Stimulated activated naive CD4-positive, alpha-beta T cell (primary cell): ENCODE results near the gene MDGA2.
"Not testable (repeated sequence)": the region's sequence is repeated elsewhere in the genome, so short reads cannot be mapped to it uniquely, and the experiment has no call there.

Experiments used
- DNase-seq, 6 experiments: peaks; one replicate each; lab custom pipeline; 2025; lab: John Stamatoyannopoulos, UW

The MDGA2 gene

GRCh38 chr14:47328376-47328775, 347.0 kb downstream of the MDGA2 start:
- no peak for DNase-seq

GRCh38 chr14:47327336-47327735, 348.1 kb downstream of the MDGA2 start:
- no peak for DNase-seq

- no peak for DNase-seq
These were observed 352.7 kb downstream of the MDGA2 start for GRCh38 chr14:47322751-47323150.

GRCh38 chr14:47302121-47302520, 373.3 kb downstream of the MDGA2 start:
- no peak for DNase-seq

- DNase-seq = no peak
These were observed 374.6 kb downstream of the MDGA2 start for GRCh38 chr14:47300796-47301195.

- DNase-seq = no peak
These were observed 378.0 kb downstream of the MDGA2 start for GRCh38 chr14:47297374-47297773.

DNA sequence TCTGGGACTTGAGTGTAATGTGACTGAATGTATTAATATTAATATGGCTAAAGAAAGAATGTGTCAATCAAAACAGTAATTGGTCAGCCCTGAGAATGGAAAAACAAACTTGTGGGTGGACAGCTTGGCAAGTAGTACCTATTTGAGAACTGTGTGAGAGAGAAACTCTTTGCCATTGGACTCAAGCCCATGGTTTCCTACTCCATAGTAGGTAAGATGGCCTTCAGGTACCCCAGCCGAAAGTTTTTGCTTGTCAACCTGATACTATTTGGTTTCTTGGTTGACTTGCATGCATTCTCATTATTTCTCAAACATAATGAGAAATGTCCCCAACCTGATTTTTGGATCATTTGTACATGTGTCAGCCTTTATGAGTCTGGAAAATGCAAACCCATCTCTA, 391.1 kb downstream of the MDGA2 start:
- DNase-seq = no peak

DNA sequence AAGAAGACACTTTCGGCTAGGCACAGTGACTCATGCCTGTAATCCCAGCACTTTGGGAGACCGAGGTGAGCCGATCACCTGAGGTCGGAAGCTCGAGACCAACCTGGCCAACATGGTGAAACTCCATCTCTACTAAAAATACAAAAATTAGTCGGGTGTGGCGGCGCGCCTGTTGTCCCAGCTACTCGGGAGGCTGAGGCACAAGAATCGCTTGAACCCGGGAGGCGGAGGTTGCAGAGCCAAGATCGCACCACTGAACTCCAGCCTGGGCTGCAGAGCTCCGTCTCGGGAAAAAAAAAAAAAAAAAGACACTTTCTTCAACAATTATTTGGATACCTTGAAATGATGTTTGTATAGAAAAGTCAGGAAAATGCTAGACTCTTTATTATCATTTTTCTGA, 393.6 kb downstream of the MDGA2 start:
- DNase-seq = not testable (repeated sequence)

DNA sequence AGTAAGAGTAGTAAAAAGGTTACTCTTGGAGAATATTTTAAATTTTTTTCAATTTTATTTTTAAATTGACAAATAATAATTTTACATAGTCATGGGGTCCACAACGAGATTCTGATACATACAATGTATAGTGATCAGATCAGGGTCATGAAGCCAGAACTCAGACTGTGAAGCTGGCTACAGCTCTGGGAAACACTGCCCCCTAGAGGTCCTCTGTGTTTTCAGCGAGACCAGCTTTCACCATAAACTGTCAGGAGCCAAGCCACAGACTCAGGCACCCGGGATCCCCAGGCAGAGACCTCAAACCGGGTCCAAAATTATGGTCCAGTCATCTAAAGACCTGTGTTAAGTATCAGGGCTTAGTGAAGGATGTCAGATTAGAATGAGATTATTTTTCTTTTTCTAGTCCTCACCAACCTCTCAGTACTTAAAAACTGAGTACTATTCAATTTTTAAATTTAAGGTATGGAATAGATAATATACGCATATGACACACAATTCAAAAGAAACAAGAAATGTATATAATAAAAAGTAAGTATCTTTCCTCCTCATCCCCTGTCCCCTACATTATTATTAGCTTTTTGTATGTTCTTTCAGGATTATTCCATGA, 397.1 kb downstream of the MDGA2 start:
- no peak for DNase-seq

DNA sequence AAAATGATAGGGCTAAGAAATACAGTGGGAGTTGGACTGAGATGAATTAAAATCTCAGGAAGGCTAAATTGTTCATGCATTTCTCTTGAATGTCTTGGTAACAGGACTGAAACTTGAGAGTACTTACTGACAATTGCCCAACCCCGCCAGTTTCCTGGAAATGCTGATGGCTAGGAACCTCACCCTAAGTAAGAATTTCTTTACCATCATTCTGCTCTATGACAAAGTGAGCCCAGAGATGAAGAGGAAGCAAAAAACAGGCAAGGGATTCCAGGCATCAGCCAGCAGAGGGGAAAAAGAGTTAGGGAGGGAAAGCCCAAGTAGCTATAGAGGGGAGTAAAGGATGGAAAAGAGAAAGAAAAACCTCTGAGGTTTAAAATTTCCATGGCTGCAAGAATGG, 397.7 kb downstream of the MDGA2 start:
- no peak for DNase-seq

- no peak for DNase-seq
These were observed 398.5 kb downstream of the MDGA2 start for GRCh38 chr14:47276931-47277330.

DNA sequence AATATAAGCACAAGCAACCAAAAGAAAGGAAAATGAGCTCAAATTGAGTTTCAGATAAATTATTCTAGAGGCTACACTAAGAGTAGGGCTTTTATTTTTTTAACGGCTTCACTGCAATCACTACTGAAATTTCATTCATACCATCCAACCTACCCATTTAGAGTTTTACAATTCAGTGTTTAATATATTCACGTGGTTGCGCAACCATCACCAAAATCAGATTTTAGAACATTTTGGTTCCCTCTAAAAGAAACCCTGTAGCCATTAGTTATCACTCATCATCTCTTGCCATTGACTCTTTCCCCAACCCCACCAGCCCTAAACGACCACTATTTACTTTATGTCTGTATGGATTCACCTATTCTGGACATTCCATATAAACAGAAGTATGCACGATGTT, 401.5 kb downstream of the MDGA2 start:
- no peak for DNase-seq

DNA sequence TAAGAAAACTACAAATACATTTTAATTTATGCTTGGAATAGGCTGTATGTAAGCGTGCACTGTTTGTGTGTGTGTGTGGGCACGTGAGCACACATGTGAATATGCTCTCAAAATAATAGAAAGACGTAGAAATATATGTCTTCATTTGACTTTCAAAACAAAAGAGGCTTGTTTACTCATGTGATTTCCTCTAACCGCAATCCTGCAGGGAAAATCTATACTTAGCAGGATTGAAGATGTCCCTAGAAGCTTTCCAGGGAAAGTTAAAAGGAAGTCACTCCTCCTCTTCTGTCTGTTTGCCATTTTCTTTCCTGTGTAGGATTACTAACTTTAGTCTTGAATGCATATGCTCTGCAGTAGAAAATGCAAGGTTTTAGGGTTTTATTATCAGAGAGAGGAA, 404.7 kb downstream of the MDGA2 start:
- DNase-seq = no peak

DNA sequence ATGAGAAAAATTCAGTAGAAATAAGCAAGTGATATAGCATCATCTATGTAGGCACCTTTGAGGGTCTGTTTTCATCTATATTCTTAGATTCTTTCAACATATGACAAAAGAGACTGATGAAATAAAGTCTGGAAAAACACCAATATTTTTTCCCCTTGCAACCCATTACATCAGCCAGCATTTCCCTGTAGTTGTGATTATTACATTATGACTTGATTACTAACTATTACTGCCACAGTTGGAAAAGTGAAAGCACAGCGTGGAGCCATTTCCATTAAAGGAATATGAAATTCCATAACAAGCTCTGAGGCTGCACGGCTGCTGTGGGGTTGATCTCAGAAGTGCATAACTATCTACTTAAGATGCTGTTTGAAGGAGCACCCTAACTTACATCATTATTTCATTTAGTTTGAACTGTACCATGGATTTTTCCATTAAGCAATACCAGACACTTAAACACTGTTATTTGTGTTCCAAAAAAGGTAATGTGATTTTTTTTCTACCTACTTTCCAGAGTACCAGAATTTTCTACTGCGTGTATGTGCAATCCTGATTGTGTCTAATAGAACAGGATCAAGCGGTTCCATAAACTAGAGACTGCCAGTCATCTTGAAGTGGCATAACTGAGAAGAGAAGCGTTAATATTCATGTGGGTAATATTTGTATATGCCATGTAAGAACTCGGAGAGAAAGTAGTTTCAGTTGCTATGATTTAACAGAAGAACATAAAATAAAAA, 405.5 kb downstream of the MDGA2 start:
- no peak for DNase-seq

- DNase-seq = no peak
These were observed 410.6 kb downstream of the MDGA2 start for GRCh38 chr14:47264842-47265241.

DNA sequence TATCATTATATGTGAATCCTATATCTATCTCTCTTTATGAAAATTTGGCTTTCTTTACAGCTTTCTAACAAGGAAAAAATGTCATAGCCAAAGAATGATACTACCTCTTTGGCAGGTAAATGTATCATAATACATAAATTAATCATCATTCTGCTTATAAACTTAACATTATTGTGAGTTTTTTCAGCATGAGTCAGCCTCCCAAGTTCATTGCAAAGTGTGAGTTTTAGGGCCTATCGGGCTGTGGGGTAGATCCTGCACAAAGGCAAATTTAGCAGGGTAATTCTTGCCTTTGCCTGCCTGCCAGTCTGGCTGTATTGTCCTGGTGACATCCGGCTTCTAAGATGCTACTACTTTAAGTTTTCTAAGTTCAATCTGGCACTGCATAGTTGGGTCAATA, 412.6 kb downstream of the MDGA2 start:
- DNase-seq = no peak

GRCh38 chr14:47261350-47261749, 414.1 kb downstream of the MDGA2 start:
- no peak for DNase-seq

DNA sequence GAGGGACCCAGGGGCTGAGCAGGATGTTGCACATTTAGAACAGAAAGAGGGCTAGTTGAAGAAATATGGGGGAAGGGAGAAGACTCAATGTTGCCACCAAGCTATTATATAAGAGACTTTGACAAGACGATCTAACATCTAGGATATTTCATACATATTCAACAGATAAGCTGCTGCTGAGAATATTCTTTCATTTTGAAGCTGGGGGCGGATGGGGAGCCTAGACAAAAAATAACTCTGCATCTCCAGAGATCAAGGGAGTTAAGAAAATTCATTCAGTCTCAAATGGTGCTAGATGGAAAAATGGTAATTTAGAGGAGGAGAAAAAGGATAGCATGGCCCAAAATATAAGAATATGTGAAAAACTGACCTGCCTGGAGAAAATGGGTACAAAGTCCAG, 415.6 kb downstream of the MDGA2 start:
- DNase-seq = no peak

DNA sequence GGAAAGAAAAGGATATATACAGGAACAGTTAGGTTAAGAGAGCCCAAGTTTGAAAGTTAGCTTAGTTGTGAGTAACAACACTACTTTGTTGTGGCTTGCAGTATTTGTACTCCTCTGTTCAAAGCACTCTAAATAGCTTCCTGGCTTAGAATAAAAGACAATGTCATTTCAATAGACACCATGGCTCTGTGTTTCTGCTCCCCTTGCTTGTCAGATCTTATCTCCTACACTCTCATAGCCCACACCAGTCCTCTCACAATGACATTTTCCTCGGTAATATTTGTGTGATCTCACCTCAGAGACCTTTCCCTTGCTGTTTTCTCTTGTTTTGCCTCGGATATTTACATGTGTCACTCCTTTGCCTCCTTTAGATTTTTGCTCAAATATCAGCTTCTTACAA, 418.4 kb downstream of the MDGA2 start:
- DNase-seq = no peak

DNA sequence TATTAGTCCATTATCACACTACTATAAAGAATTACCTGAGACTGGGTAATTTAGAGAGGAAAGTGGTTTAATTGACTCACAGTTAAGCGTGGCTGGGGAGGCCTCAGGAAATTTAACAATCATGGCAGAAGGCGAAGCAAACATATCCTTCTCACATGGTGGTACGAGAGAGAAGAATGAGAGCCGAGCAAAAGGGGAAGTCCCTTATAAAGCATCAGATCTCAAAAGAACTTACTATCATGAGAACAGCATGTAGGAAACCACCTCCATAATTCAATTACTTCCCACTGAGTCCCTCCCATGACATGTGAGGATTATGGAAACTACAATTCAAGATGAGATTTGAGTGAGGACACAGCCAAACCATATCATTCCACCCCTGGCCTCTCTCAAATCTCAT, 422.6 kb downstream of the MDGA2 start:
- DNase-seq = no peak

- DNase-seq = no peak
These were observed 429.0 kb downstream of the MDGA2 start for GRCh38 chr14:47246367-47246766.

GRCh38 chr14:47242579-47242978, 432.8 kb downstream of the MDGA2 start:
- DNase-seq = not testable (repeated sequence)

- DNase-seq = no peak
These were observed 434.5 kb downstream of the MDGA2 start for GRCh38 chr14:47240748-47241437.
